ENCODE results near the gene FAM20C. TPM values are rescaled to one million over a fixed set of nuclear protein-coding genes. Genes with fewer than 3 reads are reported as not detected.
"Not testable (repeated sequence)": the region's sequence is repeated elsewhere in the genome, so short reads cannot be mapped to it uniquely, and the experiment has no call there.

The FAM20C gene
- total RNA-seq, 1 experiment from 2014 or later, result 52.6 TPM

DNA sequence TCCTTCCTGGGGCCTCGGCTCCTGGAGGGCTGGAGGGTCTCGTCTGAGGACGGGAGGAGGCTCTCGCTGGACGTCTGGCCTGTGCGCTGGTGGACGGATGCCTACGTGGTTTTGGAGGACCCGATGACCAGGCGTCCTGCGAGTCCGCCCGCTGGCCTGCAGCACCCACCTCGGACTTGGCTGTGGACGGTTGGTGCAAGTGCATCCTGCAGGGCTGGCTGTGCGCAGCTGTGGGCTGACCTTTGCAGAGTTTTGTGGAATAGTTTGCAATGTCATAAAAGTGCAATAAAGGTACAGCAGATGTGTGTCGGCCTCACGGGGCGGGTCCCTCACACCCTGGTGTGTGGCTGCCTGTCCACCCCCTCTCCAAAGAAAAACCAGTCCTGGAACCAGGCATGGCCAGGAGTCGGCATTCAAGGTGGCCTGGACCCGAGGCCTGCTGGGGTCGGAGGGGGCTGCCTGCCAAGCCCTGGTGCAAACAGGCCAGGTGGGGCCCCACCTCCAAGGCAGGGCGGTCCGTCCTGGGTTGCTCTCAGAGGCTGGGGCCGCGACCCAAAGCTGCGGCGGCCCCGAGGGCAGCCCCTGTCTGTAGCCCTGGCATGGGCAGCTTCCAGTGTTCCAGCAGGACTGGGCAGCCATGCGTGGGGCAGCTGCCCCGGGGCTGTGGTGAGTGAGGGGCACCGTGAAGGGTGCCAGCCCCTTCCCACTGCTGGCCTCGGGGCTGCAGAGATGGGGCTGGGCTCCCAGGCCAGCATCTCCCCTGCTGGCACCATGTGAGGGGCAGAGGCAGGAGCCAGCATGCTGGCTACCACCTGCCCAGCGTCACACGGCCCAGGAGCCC, 68.3 kb downstream of the FAM20C start:
- peaks cover 11% of the 10 kb centered on the region for H3K9me3 ChIP-seq
- DNase-seq, result no peak
- no peaks in the 10 kb centered on the region for H3K27me3 ChIP-seq
- H3K36me3 ChIP-seq, result peaks cover 56% of the 10 kb centered on the region
- H3K4me3 ChIP-seq, result no peak overlapping the region

DNA sequence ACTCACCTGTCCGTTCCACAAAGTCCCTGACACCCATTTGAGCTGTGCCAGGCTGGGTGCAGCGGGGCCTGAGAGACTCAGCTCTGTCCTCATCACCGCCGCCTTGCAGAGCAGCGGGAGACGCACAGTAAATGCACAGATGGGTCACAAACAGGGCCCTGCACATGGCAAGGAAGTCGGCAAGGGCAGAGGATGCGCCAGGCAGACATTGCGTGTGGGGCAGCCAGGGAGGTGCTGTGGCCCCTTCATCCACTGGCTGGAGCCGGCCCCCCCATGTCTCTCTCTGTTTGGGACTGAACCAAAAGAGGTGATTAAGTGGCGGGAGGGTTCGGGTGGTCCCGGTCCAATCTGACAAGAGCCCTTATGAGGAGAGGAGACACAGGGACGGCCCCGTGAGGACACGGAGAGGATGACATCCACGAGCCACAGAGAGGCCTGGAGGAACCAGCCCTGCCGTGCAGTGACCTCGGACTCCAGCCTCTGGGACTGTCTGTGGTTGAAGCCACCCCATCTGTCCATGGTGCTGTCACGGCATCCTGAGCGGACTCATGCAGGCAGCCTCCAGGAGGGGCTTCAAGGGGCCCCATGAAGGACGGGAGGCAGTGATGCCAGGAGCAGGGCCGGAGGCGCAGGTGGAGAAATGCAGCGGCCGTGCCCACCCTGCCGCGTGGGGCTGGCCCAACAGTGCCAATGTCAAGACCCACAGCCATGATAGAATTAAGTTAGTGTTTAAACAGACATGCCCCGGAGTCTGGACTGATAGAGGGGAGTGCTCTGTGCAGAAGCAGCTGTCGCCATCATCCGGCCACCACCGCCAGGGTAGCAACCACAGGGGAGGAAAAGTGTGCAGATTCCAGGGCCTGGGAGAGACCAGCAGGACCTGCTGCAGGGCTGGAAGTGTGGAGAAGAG, 69.2 kb downstream of the FAM20C start:
- DNase-seq, result no peak
- H3K4me3 ChIP-seq, result no peak overlapping the region
- H3K27me3 ChIP-seq, result no peaks in the 10 kb centered on the region
- peaks cover 11% of the 10 kb centered on the region for H3K9me3 ChIP-seq
- peaks cover 46% of the 10 kb centered on the region for H3K36me3 ChIP-seq

DNA sequence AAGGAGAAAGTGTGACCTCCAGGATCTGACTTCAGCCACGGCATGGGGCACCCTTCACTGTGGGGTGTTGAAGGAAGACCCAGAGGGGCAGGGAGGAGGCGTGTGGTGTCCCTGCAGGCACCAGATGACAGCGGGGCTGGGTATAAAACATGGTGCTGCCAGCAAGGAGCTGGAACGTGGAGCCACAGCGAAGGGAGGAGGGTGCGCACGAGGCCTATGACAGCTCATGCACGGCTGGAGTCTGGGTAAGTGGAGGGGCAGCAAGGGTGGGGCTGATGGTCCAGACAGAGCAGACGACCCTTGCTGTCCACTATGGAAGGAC, 69.8 kb downstream of the FAM20C start:
- H3K27me3 ChIP-seq, result no peaks in the 10 kb centered on the region
- H3K4me3 ChIP-seq, result no peak overlapping the region
- DNase-seq, result no peak
- H3K36me3 ChIP-seq, result peaks cover 40% of the 10 kb centered on the region
- H3K9me3 ChIP-seq, result peaks cover 11% of the 10 kb centered on the region

DNA sequence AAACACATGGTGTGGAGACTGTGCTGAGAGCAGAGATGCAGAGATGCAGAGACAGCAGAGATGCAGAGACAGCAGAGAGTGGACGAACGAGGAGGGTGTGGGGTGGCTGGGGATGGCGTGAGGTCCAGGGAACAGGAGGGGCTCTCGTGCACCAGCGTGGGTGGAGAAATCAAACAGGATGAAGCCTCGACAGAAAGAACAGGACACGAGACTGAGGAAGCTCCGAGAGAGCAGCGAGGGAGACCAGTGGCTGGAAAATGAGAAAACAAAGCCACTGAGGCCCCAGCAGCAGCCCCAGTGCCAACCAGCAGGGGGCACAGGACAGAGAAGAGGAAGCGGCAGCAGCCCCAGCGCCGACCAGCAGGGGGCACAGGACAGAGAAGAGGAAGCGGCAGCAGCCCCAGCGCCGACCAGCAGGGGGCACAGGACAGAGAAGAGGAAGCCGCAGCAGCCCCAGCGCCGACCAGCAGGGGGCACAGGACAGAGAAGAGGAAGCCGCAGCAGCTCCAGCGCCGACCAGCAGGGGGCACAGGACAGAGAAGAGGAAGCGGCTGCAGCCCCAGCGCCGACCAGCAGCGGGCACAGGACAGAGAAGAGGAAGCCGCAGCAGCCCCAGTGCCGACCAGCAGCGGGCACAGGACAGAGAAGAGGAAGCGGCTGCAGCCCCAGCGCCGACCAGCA, 70.4 kb downstream of the FAM20C start:
- H3K9me3 ChIP-seq, result peaks cover 11% of the 10 kb centered on the region
- not testable (repeated sequence) for H3K27me3 ChIP-seq, H3K4me3 ChIP-seq, DNase-seq
- H3K36me3 ChIP-seq, result peaks cover 38% of the 10 kb centered on the region

DNA sequence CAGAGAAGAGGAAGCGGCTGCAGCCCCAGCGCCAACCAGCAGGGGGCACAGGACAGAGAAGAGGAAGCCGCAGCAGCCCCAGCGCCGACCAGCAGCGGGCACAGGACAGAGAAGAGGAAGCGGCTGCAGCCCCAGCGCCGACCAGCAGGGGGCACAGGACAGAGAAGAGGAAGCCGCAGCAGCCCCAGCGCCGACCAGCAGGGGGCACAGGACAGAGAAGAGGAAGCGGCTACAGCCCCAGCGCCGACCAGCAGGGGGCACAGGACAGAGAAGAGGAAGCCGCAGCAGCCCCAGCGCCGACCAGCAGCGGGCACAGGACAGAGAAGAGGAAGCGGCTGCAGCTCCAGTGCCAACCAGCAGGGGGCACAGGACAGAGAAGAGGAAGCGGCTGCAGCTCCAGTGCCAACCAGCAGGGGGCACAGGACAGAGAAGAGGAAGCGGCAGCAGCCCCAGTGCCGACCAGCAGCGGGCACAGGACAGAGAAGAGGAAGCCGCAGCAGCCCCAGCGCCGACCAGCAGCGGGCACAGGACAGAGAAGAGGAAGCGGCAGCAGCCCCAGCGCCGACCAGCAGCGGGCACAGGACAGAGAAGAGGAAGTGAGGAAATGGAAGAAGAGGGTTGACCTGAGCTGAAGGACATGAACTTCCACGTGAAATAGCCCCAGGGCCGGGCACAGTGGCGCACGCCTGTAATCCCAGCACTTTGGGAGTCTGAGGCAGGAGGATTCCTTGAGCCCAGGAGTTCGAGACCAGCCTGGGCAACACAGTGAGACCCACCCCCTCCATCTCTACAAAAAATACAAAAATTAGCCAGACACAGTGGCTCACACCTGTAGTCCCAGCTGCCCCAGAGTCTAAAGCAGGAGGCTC, 71.3 kb downstream of the FAM20C start:
- H3K4me3 ChIP-seq, H3K27me3 ChIP-seq, DNase-seq: not testable (repeated sequence)
- H3K9me3 ChIP-seq, result peaks cover 11% of the 10 kb centered on the region
- peaks cover 35% of the 10 kb centered on the region for H3K36me3 ChIP-seq

DNA sequence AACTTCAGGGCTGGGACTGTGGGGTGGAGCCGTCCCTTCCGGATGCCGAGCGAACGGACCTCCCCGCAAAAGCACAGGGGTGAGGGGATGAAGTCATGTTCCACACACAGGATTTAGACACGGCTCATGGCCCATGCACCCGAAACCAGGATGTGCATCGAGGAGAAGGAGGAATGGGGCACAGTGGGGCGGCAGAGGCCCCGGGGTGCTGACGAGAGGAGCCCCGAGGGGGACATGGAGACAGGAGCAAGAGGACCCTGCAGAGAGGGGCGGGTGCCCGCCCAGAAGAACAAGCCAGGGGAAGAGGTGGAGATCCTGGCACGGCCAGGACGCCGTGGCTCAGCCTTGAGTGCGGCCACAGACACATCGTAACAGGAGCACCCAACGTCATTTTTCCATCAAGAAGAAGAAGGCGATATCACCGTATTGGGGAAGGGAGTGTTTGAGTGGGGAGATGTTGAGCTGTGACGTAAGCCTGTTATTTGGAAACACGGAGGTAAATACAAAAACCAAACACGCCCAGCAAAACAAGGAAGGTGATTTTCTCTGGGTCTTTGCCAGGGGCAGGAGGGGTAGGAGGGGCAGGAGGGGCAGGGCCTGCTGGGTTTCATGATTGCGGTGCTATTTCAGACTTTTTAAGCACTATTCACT, 72.3 kb downstream of the FAM20C start:
- H3K27me3 ChIP-seq, result no peaks in the 10 kb centered on the region
- no peak overlapping the region for H3K4me3 ChIP-seq
- peaks cover 28% of the 10 kb centered on the region for H3K36me3 ChIP-seq
- no peak for DNase-seq
- H3K9me3 ChIP-seq, result peaks cover 11% of the 10 kb centered on the region

DNA sequence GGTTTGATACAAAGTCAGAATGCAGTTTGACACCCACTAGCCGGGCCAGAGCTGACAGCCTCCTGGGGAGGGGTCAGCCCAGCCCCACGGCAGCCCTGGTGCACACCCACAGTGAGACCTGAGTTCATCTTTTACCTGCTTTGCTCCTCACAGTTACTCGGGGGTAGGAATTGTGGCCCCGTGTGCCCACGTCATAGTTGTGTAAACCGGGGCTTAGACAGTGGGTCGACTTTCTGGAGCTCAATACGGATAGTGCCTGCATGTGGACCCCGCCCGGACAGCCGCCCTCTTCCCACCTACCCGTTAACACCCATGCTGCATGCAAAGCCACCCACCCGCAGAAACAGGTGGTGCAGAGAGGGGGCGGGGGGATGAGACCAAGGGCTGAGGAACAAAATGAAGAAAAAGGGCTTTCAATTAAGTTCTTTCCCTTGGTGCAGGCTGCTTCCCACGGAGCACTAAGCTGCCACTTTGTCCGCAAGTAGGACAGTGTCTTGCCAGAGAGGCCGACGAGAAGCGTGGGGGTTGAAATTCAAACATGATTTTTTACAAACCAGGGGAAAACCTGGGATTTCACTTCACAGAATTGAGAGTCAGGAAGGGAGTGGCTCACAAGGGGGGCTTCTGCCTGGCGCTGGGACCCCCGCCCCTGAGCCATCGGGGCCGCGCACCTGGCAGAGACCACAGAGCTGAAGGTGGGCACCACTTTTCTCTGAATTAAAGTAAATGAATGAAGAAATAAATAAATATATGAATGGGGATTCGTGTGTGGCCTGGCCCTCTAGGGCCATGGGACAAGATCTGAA, 73.0 kb downstream of the FAM20C start:
- no peaks in the 10 kb centered on the region for H3K27me3 ChIP-seq
- H3K36me3 ChIP-seq, result peaks cover 21% of the 10 kb centered on the region
- no peak overlapping the region for H3K4me3 ChIP-seq
- no peak for DNase-seq
- H3K9me3 ChIP-seq, result peaks cover 9% of the 10 kb centered on the region

DNA sequence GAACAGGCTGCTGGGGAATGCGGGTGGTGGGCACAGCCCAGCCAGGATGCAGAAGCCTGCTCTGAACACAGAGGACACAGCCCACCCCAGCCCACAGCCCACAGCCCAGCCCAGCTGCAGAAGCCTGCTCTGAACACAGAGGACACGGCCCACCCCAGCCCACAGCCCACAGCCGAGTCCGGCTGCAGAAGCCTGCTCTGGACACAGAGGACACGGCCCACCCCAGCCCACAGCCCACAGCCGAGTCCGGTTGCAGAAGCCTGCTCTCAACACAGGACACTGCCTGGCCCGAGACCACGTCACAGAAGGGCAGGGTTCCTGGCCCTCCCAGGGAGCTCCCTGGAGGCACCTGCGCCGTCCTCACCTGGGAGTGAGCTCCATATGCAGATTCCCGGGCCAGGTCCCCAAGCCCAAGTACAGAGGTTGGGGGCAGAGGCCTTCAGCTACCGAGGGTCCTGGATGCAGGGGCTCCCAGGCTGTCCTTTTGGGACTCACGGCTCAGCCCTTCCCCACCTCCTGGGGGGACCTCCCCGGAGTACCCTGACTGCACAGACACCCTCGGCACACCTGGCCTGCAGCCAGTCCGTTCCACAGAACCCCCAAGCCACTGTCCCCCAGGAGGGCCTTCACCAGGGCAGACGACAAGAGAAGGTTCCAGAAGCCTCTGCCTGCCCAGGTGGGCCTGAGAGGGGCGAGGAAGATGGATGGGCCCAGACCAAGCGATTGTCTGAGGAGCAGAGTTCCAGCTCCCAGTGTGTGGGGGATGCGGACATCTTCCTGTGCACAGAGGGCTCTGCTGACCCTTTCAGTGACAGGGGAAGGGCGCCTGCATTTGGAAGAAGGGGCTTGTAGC, 73.9 kb downstream of the FAM20C start:
- Histone ChIP-seq H3K36me3 (peaks cover 12% of the 10 kb centered on the region), H3K9me3 (peaks cover 7% of the 10 kb centered on the region), H3K4me3 (no peak overlapping the region), H3K27me3 (no peaks in the 10 kb centered on the region)
- DNase-seq, result no peak

DNA sequence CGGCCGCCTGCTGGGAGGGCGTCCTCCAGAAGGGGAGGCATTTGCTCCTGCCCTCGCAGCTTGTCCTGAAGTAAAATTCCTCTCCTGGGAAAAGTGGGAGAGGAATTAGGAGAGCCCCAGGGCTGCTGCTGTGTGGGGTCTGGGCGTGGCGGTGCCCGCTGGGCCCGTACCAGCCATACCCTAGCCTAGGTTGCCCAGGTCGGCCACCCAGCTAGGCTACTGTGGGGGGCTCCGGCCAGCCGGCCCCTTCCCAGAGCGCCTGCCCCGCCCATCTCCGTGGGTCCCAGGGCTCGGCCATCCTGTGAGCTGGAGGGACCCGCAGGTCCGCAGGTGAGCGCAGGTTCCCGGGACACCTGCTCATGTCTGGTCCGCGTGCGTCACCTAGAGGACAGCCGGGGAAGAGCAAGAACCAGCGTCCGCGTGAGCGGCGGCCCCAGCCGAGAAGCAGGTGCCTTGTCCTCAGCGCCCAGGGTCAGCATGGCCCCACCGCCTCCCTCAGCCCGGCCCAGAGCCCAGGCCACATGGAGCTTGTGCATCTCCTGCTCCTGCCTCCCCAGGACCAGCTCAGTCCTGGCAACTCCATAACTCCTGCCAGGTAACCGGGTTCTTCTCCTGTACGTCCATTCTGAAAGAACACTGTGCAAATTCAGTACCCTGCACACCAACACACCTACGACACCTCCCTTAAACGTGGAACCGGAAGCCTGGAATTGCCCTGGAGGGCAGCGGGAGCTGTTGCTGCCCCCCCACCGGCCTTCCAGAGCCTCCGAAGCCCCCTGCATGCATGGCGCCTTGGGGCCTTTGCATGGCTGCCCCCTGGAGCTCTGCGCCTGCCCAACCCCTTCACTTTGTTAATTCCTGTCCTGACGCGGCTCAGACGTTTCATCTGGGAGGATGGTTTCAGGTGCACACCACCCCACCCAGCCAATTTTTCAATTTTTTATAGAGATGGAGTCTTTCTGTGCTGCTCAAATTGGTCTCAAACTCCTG, 74.8 kb downstream of the FAM20C start:
- peaks cover 5% of the 10 kb centered on the region for H3K9me3 ChIP-seq
- no peak for DNase-seq
- peaks cover 4% of the 10 kb centered on the region for H3K36me3 ChIP-seq
- H3K4me3 ChIP-seq, result no peak overlapping the region
- no peaks in the 10 kb centered on the region for H3K27me3 ChIP-seq

DNA sequence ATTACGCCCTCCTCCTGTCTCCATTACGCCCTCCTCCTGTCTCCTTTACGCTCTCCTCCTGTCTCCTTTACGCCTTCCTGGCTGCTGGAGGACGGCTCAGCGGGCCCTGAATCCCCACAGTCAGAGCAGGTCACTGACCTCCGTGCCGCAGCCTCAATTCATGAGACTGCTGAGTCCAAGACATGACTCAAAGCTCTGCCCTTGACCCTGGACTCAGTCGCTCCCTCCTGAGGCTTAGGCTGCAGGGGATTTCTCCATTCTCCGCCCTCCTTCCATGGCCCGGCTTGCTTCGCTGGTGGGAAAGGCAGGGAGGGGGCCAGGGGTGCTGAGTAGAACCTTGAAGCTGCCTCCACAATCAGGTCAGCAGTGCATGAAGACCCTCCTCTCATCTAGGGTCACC, 76.6 kb downstream of the FAM20C start:
- DNase-seq, result no peak
- Histone ChIP-seq H3K27me3 (no peaks in the 10 kb centered on the region), H3K9me3 (no peaks in the 10 kb centered on the region), H3K36me3 (no peaks in the 10 kb centered on the region), H3K4me3 (no peak overlapping the region)

DNA sequence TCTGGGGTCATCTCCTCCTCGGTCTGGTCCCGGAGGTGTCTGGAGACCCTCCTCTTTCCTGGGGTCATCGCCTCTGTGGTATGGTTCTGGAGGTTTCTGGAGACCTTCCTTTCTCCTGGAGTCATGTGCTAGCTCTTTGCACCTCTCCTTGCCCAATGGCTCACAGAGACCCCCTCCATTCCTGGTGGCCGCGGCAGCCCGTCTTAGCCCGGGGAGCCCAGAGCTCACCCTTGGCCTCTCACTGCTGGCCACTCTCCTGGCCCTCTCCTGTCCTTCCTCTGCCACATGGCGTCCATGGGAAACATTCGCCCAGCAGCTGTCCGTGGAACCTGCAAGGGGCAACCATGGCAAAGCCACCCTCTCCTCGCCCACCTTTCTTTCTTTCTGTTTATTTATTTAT, 77.3 kb downstream of the FAM20C start:
- DNase-seq, result no peak
- no peaks in the 10 kb centered on the region for H3K27me3 ChIP-seq
- H3K4me3 ChIP-seq, result no peak overlapping the region
- no peaks in the 10 kb centered on the region for H3K36me3 ChIP-seq
- 0 out of 2 replicates have a peak, but pooled peaks cover 1% of the 10 kb centered on the region for H3K9me3 ChIP-seq

DNA sequence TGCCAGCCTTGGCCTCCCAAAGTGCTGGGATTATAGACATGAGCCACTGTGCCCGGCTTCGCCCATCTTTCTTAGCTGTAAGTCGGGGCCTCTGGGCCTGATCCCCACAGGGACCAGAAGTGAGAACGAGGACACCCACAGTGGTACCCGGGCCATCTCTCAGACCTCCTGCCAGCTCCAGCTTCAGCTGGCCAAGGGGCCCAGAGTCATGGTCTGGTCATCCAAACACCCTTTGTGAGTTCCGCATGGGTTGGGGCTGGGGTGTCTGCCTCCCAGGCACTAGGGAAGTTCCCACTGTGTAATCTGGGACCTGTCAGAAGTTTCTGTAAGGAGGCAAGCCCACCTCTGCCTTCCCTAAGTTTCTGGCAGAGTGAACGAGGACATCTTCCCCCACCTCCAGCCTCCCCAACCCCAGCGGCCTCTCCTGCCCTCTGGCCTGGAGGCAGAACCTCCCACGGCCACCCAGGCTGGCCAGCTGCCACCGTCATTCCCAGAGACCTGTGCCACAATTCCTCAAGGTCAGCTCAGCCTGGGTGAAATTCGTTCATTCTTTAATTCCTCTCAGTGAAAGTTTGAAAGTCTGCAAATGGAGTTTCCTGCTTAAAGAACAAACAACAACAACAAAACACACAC, 78.1 kb downstream of the FAM20C start:
- no peaks in the 10 kb centered on the region for H3K27me3 ChIP-seq
- no peak overlapping the region for H3K4me3 ChIP-seq
- no peak for DNase-seq
- no peaks in the 10 kb centered on the region for H3K36me3 ChIP-seq
- H3K9me3 ChIP-seq, result 0 out of 2 replicates have a peak, but pooled peaks cover 1% of the 10 kb centered on the region

Measured in MG63 (cell line).